ENCODE results near the gene KLHL35.

- TF ChIP-seq CTCF (IDR thresholded peaks at IDR 0.05; ENCODE audit: borderline replicate concordance, extremely low read depth, low read length, poor library complexity, severe bottlenecking) = no peak
- TF ChIP-seq EZH2 (IDR thresholded peaks at IDR 0.05; ENCODE audit: borderline replicate concordance, low read depth, low read length, severe bottlenecking) = no peak
Measured at GRCh38 chr11:75456596-75457183, 23.7 kb upstream of the KLHL35 start.
